Testis (tissue), 2 donors: ENCODE results near the gene STK35.

ENCODE experiments used
- POLR2A ChIP-seq: fragments of 450-650 bp; IDR thresholded peaks from one replicate; pipeline ENCODE4 v1.6.1; 2017; ENCODE audit warnings: antibody characterized with exemption, mild to moderate bottlenecking, moderate library complexity
- TF ChIP-seq, protein P1 (sequence below), 3 experiments: fragments of 450-650 bp in 2 of 3; fragments of 200-600 bp in 1 of 3; sonication (generic) in 1 of 3; IDR thresholded peaks; one replicate each; pipeline ENCODE4 v1.5.1; 2016 to 2019; ENCODE audit warnings: antibody characterized with exemption in 3 of 3, mild to moderate bottlenecking in 2 of 3, moderate library complexity in 1 of 3

DNA sequence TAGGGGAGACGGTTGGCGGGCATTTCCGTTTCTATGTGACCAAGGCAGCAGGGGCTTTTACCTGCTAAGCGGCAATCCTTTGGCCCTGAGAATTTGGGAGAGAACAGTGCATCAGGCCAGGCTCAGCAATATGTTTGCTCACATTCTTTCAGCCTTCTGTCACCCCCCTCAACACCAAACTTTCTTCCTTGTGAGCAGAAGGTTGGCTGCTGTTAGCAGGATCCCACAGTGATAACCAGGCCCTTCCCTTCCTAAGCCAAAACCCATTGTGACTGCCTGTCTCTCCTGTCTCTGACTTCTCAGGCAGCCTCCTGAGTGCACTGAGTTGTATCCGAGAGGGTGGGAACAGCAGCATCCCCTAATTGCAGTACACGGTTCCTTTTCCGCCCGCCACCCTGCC, 43.7 kb downstream of the STK35 start:
- TF ChIP-seq, protein P1, sequence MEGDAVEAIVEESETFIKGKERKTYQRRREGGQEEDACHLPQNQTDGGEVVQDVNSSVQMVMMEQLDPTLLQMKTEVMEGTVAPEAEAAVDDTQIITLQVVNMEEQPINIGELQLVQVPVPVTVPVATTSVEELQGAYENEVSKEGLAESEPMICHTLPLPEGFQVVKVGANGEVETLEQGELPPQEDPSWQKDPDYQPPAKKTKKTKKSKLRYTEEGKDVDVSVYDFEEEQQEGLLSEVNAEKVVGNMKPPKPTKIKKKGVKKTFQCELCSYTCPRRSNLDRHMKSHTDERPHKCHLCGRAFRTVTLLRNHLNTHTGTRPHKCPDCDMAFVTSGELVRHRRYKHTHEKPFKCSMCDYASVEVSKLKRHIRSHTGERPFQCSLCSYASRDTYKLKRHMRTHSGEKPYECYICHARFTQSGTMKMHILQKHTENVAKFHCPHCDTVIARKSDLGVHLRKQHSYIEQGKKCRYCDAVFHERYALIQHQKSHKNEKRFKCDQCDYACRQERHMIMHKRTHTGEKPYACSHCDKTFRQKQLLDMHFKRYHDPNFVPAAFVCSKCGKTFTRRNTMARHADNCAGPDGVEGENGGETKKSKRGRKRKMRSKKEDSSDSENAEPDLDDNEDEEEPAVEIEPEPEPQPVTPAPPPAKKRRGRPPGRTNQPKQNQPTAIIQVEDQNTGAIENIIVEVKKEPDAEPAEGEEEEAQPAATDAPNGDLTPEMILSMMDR (IDR thresholded peaks at IDR 0.05) = no peak
- TF ChIP-seq POLR2A = no peak
